Right lung (tissue), 5 donors: ENCODE measurements around the gene MKI67. TPM values are rescaled to one million over a fixed set of nuclear protein-coding genes. Genes with fewer than 3 reads are reported as not detected.
A peak's percentile ranks its signal among the peaks of the same experiment; 100 is the strongest.

Source experiments
- DNase-seq, 2 donors: peaks; one replicate each; pipeline ENCODE4 v3.0.0-alpha.2; 2013
- polyA plus RNA-seq, 5 donors: library from polyadenylated mRNA; unstranded; fragments of 120-200 nt; gene quantifications; one replicate each; pipeline versions ENCODE4 v1.2.1 to v1.2.3, GENCODE V29; 2013; ENCODE audit warnings: inconsistent platforms in 1 of 5, low replicate concordance in 1 of 5; ENCODE audit not compliant: insufficient read length in 5 of 5, insufficient read depth in 1 of 5

The MKI67 gene
- polyA plus RNA-seq, 5 donors = 32.7 to 96.8 (median 49.7) TPM

DNA sequence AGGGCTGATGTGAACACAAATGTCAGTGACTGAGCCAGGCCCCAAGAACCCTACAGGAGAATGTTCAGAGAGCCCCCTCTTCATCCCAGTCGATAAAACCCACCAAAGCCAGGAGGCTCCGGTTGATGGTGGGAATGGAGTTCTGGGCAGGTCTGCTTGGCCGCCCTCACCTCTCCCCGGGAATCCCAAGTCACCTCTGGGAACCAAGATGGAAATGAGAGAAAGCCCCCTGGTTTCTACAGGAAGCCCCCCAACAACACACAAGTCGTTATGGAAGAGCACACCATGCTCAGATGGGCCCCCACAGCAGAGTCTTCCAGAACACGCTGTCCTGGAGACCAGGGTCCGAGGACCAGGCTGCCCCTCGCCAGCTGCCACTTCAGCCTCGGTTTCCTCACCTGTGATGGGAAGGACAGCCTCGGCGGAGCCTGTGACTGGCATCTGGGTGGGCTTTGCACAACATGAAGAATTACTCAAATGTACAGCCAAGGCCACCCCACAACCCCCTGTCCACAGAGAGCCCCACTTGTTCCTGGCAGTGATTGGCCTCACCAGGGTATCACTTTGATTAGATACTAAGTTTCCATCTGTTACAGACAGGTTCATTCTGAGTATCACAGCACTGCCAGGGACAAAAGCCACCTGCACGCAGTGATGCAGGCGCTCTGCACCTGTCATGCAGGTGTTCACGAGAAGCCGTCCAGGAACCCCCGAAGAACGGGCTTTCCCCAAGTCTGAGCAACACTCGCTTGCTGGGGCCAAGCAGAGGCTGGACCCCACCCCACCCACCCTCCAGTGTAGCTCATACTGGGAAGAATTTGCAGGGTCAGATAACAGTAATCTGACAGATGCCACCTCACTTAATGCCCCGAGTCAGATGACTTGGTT, 57.6 kb downstream of the MKI67 start:
- DNase-seq = no peak

GRCh38 chr10:128067691-128068397, 58.4 kb downstream of the MKI67 start:
- no peak for DNase-seq

GRCh38 chr10:128066870-128067382, 59.3 kb downstream of the MKI67 start:
- no peak for DNase-seq

DNA sequence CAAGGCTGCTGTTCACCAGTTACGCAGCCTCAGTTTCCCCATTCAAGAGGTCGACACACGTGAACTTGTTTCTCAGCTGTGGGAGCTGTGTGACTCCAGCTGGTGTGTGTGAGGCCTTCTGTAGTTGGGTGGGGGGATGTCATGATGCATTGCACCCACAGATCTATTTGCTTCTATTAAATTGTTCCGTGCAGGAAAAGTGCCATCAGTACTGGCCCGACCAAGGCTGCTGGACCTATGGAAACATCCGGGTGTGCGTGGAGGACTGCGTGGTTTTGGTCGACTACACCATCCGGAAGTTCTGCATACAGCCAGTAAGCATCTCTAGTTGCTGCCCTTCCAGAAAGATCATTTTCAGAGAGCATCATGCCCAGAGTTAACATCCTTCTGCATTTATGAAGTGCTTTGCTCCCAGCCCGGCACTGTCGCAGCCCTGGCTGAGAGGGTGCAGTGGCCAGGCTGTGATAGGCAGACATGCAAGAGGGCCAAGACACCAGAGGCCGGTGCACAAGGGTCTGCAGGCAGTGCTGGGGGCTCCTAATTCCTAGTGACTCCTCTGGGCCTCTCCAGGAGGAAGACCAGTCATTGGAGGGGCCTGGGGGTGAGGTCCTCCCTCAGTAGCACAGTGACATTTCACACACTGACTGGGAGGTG, 60.2 kb downstream of the MKI67 start:
- DNase-seq = no peak

DNA sequence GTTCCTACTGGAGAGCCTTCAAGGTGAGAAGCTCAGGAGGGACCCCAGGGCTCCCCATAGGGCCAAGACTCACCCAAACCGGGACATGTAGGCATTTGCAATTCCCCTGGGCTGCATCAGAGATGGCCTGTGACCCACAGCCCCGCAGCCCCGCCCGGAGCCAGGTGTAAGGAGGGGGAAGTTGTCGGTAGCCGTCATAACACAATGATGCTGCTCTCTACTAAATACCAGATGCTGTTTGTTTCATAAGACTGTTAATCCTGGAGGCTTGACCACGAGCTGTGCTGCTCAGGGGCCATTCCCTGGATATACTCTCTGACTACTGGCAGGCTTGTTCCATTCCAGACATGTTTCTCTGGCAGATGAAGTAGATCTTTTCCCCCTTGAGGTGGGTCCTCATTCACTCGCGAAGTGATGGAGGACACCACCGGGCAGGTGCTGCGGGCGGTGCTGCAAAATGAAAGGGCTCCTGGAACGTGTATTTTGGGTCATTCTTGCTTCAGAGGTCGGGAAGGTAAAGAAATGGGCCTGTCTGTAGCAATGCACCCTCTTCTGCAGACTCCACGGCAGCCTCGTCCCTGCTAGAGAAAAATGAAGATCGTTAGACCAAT, 61.1 kb downstream of the MKI67 start:
- DNase-seq = no peak

DNA sequence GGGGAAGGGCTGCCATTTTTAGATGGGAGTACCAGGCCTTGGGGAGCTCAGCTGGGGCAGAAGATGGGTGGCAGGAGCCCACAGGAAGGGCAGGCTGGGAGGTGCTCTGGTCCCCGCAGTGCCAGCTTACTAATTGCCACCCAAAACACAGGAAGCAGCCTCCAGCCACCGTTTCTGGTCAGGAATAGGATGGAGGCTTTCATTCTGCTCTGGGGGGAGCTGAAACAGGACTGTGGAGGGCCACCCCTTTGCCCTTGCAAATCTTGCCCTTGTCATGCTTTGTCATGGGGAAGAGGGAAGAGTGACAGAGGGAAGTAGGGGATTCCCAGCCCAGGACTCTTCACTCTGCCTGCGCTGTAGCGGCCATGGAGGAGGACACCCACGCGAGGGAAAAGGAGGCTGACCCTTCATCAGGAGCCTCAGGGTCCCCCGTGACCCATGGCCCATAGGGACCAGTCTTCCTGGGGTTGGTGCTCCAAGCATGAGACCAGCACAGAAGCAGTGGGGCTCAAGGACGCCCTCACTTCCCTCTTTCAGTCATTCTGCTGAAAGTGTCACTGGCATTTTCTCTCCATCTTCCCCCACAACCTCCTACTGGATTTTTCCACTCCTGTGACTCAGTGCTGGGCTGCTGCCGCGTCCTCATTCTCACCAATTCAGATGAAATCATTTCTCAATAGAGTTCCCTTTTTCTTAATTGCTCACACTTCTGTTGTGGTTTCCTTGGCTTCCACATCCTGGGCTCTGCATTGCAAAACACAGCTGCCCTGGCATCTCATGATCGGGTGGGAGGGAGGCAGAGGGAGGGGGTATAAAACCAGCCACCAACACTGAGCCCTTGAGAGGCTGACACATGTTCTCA, 61.9 kb downstream of the MKI67 start:
- no peak for DNase-seq

DNA sequence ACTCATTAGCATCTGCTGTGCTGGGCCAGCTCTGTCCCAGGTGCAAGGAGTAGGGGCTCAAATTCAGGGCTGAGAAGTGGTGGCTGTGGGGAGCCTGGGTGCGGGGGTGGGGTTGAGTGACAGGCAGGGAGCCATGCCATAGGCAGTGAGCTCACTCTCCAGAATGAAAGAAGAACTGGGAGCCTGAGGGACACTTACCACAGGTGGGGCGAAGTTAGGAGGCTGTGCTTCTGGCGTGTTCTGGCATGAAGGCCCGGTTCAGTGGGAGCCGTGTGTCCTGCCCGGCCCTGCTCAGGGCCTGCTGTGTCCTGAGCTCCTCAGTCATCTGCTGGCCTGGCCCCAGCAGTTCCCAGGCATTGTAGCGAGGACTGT, 62.5 kb downstream of the MKI67 start:
- DNase-seq = no peak

GRCh38 chr10:128062881-128063563, 63.2 kb downstream of the MKI67 start:
- peak in 1 of 2 donors; percentile 23 for DNase-seq

DNA sequence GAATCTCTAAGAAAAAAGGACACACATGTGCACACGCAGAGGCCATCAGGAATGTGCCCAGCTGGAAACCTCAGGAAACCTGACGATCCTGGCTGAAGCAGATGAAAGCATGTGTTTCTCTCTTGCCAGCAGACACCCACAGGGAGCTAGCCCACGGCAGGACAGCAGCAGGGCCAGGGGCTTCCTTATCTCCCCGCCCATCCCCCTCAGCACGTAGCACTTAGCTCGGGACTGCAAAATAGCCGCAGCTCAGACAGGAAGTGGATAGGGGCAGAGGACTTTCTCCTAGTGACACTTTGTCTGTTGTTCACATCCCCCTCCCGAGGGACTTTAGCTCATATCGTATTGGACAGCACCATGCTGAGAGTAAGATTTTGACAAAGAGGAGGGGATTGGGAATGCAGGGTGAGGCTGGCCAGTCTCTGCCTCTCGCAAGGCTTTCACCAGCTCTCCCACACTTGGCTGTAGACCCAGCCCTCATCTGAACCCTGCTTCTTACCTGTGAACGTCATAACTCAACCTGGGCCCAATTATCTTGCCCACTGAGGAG, 63.8 kb downstream of the MKI67 start:
- peak in 1 of 2 donors; percentile 19 for DNase-seq

DNA sequence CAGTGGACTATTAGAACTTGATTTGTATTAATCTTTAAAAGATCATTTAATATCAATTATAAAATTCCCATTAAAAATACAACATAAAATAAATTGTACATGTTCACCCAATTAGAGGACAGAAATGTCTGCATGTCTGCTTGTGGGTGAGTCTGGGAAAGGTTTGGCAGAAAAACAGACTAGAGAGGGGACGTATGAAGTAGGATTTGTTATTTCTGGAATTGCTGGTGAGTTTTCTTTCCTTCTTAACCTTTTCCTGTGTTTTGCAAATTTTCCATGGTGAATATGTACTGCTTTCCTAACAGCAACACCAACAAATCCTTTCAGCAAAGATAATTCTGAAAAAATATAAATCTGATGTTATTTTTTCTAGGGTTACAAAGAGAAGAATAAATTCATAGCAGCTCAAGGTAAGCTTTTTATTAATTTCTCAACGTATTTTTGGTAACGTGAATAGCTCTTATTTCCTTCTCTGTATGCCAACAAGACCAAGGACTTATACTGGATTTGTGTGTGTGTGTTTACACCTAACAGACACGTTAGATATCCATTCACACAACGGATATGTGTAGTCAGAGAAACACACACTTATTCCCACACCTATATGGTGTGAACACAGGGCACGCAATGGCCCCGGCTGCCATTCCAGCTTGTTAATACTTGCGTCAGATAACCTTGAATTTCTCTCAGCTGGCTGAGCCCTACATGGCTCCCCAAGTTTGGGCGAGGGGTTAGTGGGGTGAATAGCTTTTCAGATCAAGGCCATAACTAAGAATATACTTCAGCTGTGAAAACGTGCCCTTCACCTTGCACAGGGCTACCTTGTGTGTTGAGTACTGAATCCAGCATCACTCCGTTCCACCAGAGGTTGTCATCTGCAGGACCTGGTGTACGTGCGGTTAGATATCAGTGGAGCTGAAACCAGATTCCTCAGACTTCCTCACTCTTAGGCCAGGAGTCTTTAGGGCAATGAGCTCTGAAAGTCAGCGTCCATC, 64.6 kb downstream of the MKI67 start:
- no peak for DNase-seq

GRCh38 chr10:128060341-128061250, 65.6 kb downstream of the MKI67 start:
- DNase-seq = no peak

GRCh38 chr10:128059982-128060293, 66.3 kb downstream of the MKI67 start:
- no peak for DNase-seq

DNA sequence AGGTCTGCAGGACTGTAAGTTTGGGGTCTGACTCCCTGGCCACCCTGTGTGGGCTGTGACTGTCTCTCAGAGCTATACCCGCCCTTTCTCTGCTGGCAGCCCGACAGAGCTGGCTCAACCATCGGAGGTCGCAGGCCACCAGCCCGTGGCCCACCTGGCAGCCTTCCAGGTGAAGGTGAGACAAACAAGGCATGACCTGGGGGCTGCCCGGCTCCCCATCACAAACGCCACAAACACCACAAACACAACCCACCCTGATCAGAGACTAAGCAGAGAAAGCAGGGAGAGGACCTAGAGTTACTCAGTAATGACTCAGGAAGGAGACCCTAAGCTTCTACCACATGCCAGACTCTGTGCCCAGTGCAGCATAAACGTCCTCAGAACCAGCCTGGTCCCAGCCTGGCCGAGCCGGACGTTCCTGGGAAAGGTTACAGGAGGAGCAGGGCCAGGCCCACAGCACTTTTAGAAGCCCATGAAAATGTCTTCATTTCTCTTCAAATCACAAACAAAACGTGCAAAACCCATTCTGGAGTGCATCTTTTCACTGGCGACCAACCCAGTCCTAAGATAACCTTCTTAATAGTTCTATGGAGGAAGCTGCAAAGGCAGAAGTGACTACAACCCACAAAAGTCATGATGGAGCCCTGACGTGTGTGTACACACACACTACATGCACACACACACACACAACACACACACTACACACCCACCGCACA, 66.8 kb downstream of the MKI67 start:
- DNase-seq = no peak

- DNase-seq = no peak
Observed at GRCh38 chr10:128058750-128059134, 67.5 kb downstream of the MKI67 start.

DNA sequence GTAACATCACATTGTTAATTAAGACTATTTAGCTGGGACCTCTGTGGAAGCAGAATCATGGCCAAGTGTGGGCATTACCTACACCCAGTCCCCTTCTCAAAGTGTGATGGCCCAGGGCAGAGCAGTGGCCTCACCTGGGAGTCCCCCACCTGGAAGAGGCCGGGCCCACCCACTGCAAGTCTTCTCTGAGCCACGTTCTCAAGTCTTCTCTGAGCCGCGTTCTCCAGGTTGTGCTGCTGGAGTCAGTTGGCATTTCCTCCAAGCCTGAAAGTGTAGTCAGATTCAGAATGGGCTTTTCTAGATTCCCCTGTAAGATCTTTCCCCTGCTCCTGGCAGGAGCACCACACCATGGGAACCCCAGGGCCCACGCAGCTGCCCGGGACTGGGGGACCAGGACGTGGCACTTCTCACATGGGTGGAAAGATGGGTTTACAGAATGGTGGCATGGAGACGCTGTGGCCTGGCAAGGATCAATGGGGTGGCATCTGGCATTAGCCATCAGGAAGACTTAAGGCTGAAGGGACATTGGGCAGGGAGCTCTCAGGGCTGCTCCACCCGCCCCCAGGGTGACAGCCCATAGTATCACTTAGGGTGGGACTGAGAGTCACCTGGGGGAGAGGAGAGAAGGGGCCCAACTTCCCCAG, 68.0 kb downstream of the MKI67 start:
- DNase-seq = no peak

DNA sequence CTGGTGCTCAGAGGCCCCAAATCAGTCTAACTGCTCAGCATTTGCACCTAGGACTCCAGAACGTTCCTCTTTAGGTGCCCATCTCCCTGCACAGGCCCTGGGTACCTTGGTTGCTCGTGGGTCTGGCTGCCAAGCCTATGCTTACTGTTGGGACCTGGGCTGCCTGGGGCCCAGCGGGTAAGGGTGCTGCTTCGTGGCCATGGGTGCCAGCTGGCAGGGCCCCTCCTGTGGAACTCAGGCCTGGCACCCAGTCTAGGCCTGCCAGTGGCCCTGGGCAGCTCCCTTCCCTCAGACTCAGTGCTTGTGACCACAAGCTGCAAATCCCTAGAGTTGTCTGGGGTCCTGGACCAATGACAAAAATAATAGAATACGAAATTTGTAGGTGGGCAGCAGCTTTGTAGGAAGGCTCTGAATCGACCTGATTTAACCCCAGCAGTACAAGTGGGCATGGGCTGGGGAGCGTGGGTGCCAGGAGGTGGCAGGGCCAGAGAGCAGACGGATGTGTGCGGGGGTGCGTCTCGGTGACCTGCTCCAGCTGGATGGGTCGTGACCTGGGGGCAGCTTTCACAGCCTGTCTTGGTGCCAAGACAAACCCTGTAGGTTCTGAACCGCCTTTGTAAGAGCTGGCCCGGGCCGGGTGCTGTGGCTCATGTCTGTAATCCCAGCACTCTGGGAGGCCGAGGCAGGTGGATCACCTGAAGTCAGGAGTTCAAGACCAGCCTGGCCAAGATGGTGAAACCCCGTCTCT, 69.7 kb downstream of the MKI67 start:
- no peak for DNase-seq
